GM10847 (cell line): ENCODE results near the gene ETV3.

Experiments
- POLR2A ChIP-seq: IDR thresholded peaks from 2 replicates; pipeline ENCODE4 v1.6.1; 2011; ENCODE audit not compliant: insufficient read length; ENCODE audit errors: extremely low read depth

ETV3 gene

GRCh38 chr1:157110686-157111085, 27.5 kb downstream of the ETV3 start:
- TF ChIP-seq POLR2A: no peak

GRCh38 chr1:157110003-157110402, 28.2 kb downstream of the ETV3 start:
- TF ChIP-seq POLR2A: no peak

GRCh38 chr1:157108448-157108847, 29.7 kb downstream of the ETV3 start:
- no peak for TF ChIP-seq POLR2A

- no peak for TF ChIP-seq POLR2A
Measured at GRCh38 chr1:157107702-157108101, 30.5 kb downstream of the ETV3 start.

GRCh38 chr1:157106813-157107189, 31.4 kb downstream of the ETV3 start:
- TF ChIP-seq POLR2A: no peak

GRCh38 chr1:157105988-157106812, 32.0 kb downstream of the ETV3 start:
- no peak for TF ChIP-seq POLR2A

GRCh38 chr1:157105298-157105987, 32.8 kb downstream of the ETV3 start:
- TF ChIP-seq POLR2A: no peak

- TF ChIP-seq POLR2A: no peak
Measured at GRCh38 chr1:157104598-157105293, 33.4 kb downstream of the ETV3 start.

- no peak for TF ChIP-seq POLR2A
Measured at GRCh38 chr1:157103268-157103667, 34.9 kb downstream of the ETV3 start.

- no peak for TF ChIP-seq POLR2A
Measured at GRCh38 chr1:157101149-157101548, 37.0 kb downstream of the ETV3 start.

- TF ChIP-seq POLR2A: no peak
Measured at GRCh38 chr1:157099633-157100009, 38.6 kb downstream of the ETV3 start, which contains the start of gene ETV3L. Gene ETV3L, minus strand, starts transcription at chr1:157099808. Its CDS starts 285 bp downstream, at chr1:157099523.

- TF ChIP-seq POLR2A: no peak
Measured at GRCh38 chr1:157098519-157098918, 39.7 kb downstream of the ETV3 start.

- TF ChIP-seq POLR2A: no peak
Measured at GRCh38 chr1:157097692-157098091, 40.5 kb downstream of the ETV3 start.

GRCh38 chr1:157096881-157097280, 41.3 kb downstream of the ETV3 start:
- no peak for TF ChIP-seq POLR2A

GRCh38 chr1:157095551-157095950, 42.6 kb downstream of the ETV3 start:
- TF ChIP-seq POLR2A: no peak

- no peak for TF ChIP-seq POLR2A
Measured at GRCh38 chr1:157095091-157095490, 43.1 kb downstream of the ETV3 start.

- TF ChIP-seq POLR2A: no peak
Measured at GRCh38 chr1:157092831-157093230, 45.4 kb downstream of the ETV3 start.
